Measurements from ENCODE around the gene RBM28. TPM values are rescaled to one million over a fixed set of nuclear protein-coding genes. Genes with fewer than 3 reads are reported as not detected.

The RBM28 gene
- total RNA-seq, 1 donor from 2014 or later: 40.2 TPM

GRCh38 chr7:128262273-128263028, 81.3 kb downstream of the RBM28 start:
- no peaks in the 10 kb centered on the region for H3K9me3 ChIP-seq (ENCODE audit: insufficient read depth, low read depth, low read length)
- no peak overlapping the region for H3K4me3 Mint-ChIP-seq (ENCODE audit: unreplicated experiment)
- H3K27ac ChIP-seq (ENCODE audit: low read depth, low read length): no peak overlapping the region
- H3K36me3 ChIP-seq (ENCODE audit: insufficient read depth, low read length): no peaks in the 10 kb centered on the region
- no peak overlapping the region for H3K9ac ChIP-seq (ENCODE audit: low read length)
- H3K27me3 ChIP-seq (ENCODE audit: insufficient read depth, low read length): peaks cover 18% of the 10 kb centered on the region
- H3K9me3 Mint-ChIP-seq (ENCODE audit: unreplicated experiment): peaks cover 1% of the 10 kb centered on the region
- H3K27me3 Mint-ChIP-seq (ENCODE audit: low read depth, unreplicated experiment): peaks cover 21% of the 10 kb centered on the region
- H3K4me3 ChIP-seq (ENCODE audit: insufficient read depth, low read depth, low read length): no peak overlapping the region
- DNase-seq (ENCODE audit: low read depth) (no peak), FAIRE-seq (no peak)
- no peak overlapping the region for H3K27ac Mint-ChIP-seq (ENCODE audit: unreplicated experiment)
- H3K4me1 ChIP-seq (ENCODE audit: insufficient read depth, low read length): peaks cover 5% of the 10 kb centered on the region
- H4K20me1 ChIP-seq (ENCODE audit: insufficient read depth, low read length): no peaks in the 10 kb centered on the region
- peaks cover 13% of the 10 kb centered on the region for H3K4me1 Mint-ChIP-seq (ENCODE audit: low read depth, unreplicated experiment)
- TF ChIP-seq EZH2 (IDR thresholded peaks at IDR 0.05; ENCODE audit: insufficient read depth, low read length) (no peak), CTCF (IDR thresholded peaks at IDR 0.05; ENCODE audit: insufficient read depth, low read depth, low read length) (no peak)
- no peak overlapping the region for H2AFZ ChIP-seq (ENCODE audit: low read depth, low read length)
- H3K79me2 ChIP-seq (ENCODE audit: insufficient read depth, low read length): no peaks in the 10 kb centered on the region
- H3K4me2 ChIP-seq (ENCODE audit: low read length): no peak overlapping the region
- no peaks in the 10 kb centered on the region for H3K36me3 Mint-ChIP-seq (ENCODE audit: low read depth, unreplicated experiment)

DNA sequence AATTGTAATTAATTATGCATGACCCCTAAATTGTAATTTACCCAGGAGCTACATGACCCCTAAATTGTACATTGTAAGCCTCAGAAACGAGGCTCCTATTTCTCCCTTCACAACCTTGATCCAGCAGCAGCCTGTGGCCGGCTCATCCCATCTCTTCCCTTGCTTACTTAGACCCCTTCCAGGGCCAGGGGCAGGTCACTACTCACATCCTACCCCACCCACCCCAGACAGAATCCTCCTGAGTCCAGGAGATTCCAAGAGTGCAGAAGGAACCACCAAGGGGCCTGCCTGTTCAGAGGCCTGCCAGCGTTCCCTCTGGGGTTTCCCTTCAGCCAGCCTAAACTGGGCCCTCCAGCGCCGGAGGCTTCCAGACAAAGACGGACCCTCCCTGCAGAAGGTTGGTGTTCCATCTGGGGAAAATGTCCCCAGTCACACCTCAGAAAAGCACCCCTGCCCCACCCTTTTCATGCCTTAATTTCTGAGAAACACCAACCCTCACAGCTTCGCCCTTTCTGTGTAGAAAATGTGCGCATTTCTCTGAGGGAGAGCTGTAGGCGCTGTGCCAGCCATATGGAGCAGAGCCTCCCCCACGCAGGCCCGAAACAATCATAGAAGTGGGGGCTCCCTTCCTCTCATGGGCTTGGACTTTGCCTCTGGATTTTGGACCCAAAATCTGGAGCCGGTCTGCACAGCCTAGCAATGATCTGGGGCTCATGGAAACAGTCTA, 83.5 kb downstream of the RBM28 start:
- no peak for DNase-seq (ENCODE audit: low read depth)
- no peak overlapping the region for H3K4me2 ChIP-seq (ENCODE audit: low read length)
- H3K36me3 ChIP-seq (ENCODE audit: insufficient read depth, low read length): no peaks in the 10 kb centered on the region
- no peak overlapping the region for H3K4me3 Mint-ChIP-seq (ENCODE audit: unreplicated experiment)
- no peak for FAIRE-seq
- no peaks in the 10 kb centered on the region for H3K9me3 ChIP-seq (ENCODE audit: insufficient read depth, low read depth, low read length)
- peaks cover 4% of the 10 kb centered on the region for H3K4me1 Mint-ChIP-seq (ENCODE audit: low read depth, unreplicated experiment)
- no peak overlapping the region for H3K4me3 ChIP-seq (ENCODE audit: insufficient read depth, low read depth, low read length)
- H3K36me3 Mint-ChIP-seq (ENCODE audit: low read depth, unreplicated experiment): no peaks in the 10 kb centered on the region
- no peak overlapping the region for H3K27ac ChIP-seq (ENCODE audit: low read depth, low read length)
- peaks cover 10% of the 10 kb centered on the region for H3K27me3 Mint-ChIP-seq (ENCODE audit: low read depth, unreplicated experiment)
- H3K79me2 ChIP-seq (ENCODE audit: insufficient read depth, low read length): no peaks in the 10 kb centered on the region
- H3K27ac Mint-ChIP-seq (ENCODE audit: unreplicated experiment): no peak overlapping the region
- H3K9me3 Mint-ChIP-seq (ENCODE audit: unreplicated experiment): no peaks in the 10 kb centered on the region
- H2AFZ ChIP-seq (ENCODE audit: low read depth, low read length): no peak overlapping the region
- no peak overlapping the region for H3K9ac ChIP-seq (ENCODE audit: low read length)
- H3K27me3 ChIP-seq (ENCODE audit: insufficient read depth, low read length): peaks cover 13% of the 10 kb centered on the region
- H3K4me1 ChIP-seq (ENCODE audit: insufficient read depth, low read length): no peaks in the 10 kb centered on the region
- no peaks in the 10 kb centered on the region for H4K20me1 ChIP-seq (ENCODE audit: insufficient read depth, low read length)
- TF ChIP-seq EZH2 (IDR thresholded peaks at IDR 0.05; ENCODE audit: insufficient read depth, low read length) (no peak), CTCF (IDR thresholded peaks at IDR 0.05; ENCODE audit: insufficient read depth, low read depth, low read length) (no peak)

Data from astrocyte (in vitro differentiated cells and primary cell).